Mesenchymal stem cell (in vitro differentiated cells and primary cell): ENCODE data around the gene CACNA1C.

Experiments used
- DNase-seq: peaks from one replicate; pipeline ENCODE4 v3.0.0-alpha.2; 2013
- H2AFZ ChIP-seq: one replicate; pipeline ENCODE4 v1.6.1; 2013; ENCODE audit warnings: low read depth, mild to moderate bottlenecking, control low read depth, inconsistent platforms, low read length, moderate library complexity
- H2AK5ac ChIP-seq: 2 replicates; pipeline ENCODE4 v1.6.1; 2013; ENCODE audit warnings: low read length, moderate library complexity, mild to moderate bottlenecking, inconsistent platforms; ENCODE audit not compliant: severe bottlenecking
- H2BK120ac ChIP-seq: one replicate; pipeline ENCODE4 v1.6.1; 2013; ENCODE audit warnings: low read depth, mild to moderate bottlenecking, inconsistent platforms, low read length, moderate library complexity
- H2BK12ac ChIP-seq, 2 experiments: one replicate each; pipeline ENCODE4 v1.6.1; 2013; ENCODE audit warnings: inconsistent platforms in 2 of 2, low read length in 2 of 2, mild to moderate bottlenecking in 2 of 2, moderate library complexity in 2 of 2, control low read depth in 1 of 2
- H2BK15ac ChIP-seq: one replicate; pipeline ENCODE4 v1.6.1; 2013; ENCODE audit warnings: mild to moderate bottlenecking, low read depth, inconsistent platforms; ENCODE audit not compliant: poor library complexity, severe bottlenecking
- H2BK5ac ChIP-seq: 2 replicates; pipeline ENCODE4 v1.6.1; 2013; ENCODE audit warnings: low read depth, mild to moderate bottlenecking, low read length, control low read depth, inconsistent platforms; ENCODE audit not compliant: poor library complexity, severe bottlenecking
- H3K14ac ChIP-seq, 2 experiments: one replicate each; pipeline ENCODE4 v1.6.1; 2013; ENCODE audit warnings: inconsistent platforms in 2 of 2, low read length in 2 of 2, control low read depth in 1 of 2, mild to moderate bottlenecking in 1 of 2, moderate library complexity in 1 of 2
- H3K18ac ChIP-seq, 2 experiments: one replicate each; pipeline ENCODE4 v1.6.1; 2013; ENCODE audit warnings: inconsistent platforms in 2 of 2, low read length in 2 of 2, control low read depth in 1 of 2, low read depth in 1 of 2, mild to moderate bottlenecking in 1 of 2
- H3K23ac ChIP-seq, 2 experiments: one replicate each; pipeline ENCODE4 v1.6.1; 2013; ENCODE audit warnings: inconsistent platforms in 2 of 2, low read length in 2 of 2, mild to moderate bottlenecking in 2 of 2, moderate library complexity in 2 of 2, control low read depth in 1 of 2
- H3K27ac ChIP-seq: 2 replicates; pipeline ENCODE4 v1.5.1; 2013; ENCODE audit warnings: mild to moderate bottlenecking, moderate library complexity, low read length, control low read depth, inconsistent platforms; ENCODE audit not compliant: poor library complexity, severe bottlenecking
- H3K27me3 ChIP-seq, 2 experiments: 2 replicates each; pipeline versions ENCODE4 v1.6.1 to v1.7.0; 2013; ENCODE audit warnings: low read length in 2 of 2, mild to moderate bottlenecking in 2 of 2, moderate library complexity in 2 of 2, control low read depth in 1 of 2, inconsistent platforms in 1 of 2; ENCODE audit not compliant: control insufficient read depth in 1 of 2, insufficient read depth in 1 of 2
- H3K36me3 ChIP-seq, 2 experiments: 2 replicates each; pipeline versions ENCODE4 v1.6.1 to v1.7.0; 2013; ENCODE audit warnings: low read length in 2 of 2, control low read depth in 1 of 2, inconsistent platforms in 1 of 2, low read depth in 1 of 2, mild to moderate bottlenecking in 1 of 2; ENCODE audit not compliant: insufficient read depth in 2 of 2, control insufficient read depth in 1 of 2
- H3K4ac ChIP-seq, 2 experiments: one replicate each; pipeline ENCODE4 v1.6.1; 2013; ENCODE audit warnings: inconsistent platforms in 2 of 2, low read length in 2 of 2, mild to moderate bottlenecking in 2 of 2, moderate library complexity in 2 of 2, control low read depth in 1 of 2, low read depth in 1 of 2
- H3K4me1 ChIP-seq: 2 replicates; pipeline ENCODE4 v1.6.1; 2013; ENCODE audit warnings: low read depth, low read length, control low read depth; ENCODE audit not compliant: control insufficient read depth, insufficient read depth
- H3K4me2 ChIP-seq: 2 replicates; pipeline ENCODE4 v1.6.1; 2013; ENCODE audit warnings: low read length, mild to moderate bottlenecking, inconsistent platforms; ENCODE audit not compliant: poor library complexity, severe bottlenecking
- H3K4me3 ChIP-seq, 2 experiments: 2 replicates each; pipeline versions ENCODE4 v1.5.1 to v1.7.0; 2013; ENCODE audit warnings: low read length in 2 of 2, mild to moderate bottlenecking in 2 of 2, control low read depth in 1 of 2, low read depth in 1 of 2; ENCODE audit not compliant: insufficient read depth in 1 of 2
- H3K79me1 ChIP-seq: replicated peaks from 2 replicates; pipeline ENCODE4 v1.6.1; 2013; ENCODE audit warnings: mild to moderate bottlenecking, control low read depth, low read length, inconsistent platforms; ENCODE audit not compliant: poor library complexity, severe bottlenecking
- H3K9ac ChIP-seq: 2 replicates; pipeline ENCODE4 v1.7.0; 2013; ENCODE audit warnings: mild to moderate bottlenecking, low read length, moderate library complexity
- H3K9me3 ChIP-seq: 2 replicates; pipeline ENCODE4 v1.7.0; 2013; ENCODE audit warnings: mild to moderate bottlenecking, low read length; ENCODE audit not compliant: control insufficient read depth
- H4K8ac ChIP-seq: one replicate; pipeline ENCODE4 v1.6.1; 2013; ENCODE audit warnings: inconsistent platforms, mild to moderate bottlenecking, low read length, moderate library complexity
- H4K91ac ChIP-seq: one replicate; pipeline ENCODE4 v1.6.1; 2013; ENCODE audit warnings: mild to moderate bottlenecking, low read length, inconsistent platforms
- WGBS: methylation state at CpG from one replicate; pipeline ENCODE4 v1.1.7; 2013; ENCODE audit warnings: mixed read lengths; 5-methylcytosine and 5-hydroxymethylcytosine counted together

CACNA1C gene

GRCh38 chr12:2098852-2099251, 46.1 kb downstream of the CACNA1C start:
- Histone ChIP-seq H3K36me3 (no peaks in the 10 kb centered on the region), H2AK5ac (no peak overlapping the region), H2BK12ac (no peak overlapping the region), H4K8ac (no peak overlapping the region), H3K79me1 (no peaks in the 10 kb centered on the region), H4K91ac (no peak overlapping the region), H3K9ac (no peak overlapping the region), H3K4me2 (no peak overlapping the region), H2BK15ac (no peak overlapping the region), H2BK120ac (no peak overlapping the region), H3K9me3 (no peaks in the 10 kb centered on the region), H3K23ac (no peak overlapping the region), H3K4ac (no peak overlapping the region), H2AFZ (no peak overlapping the region), H3K27me3 (peaks cover 0 to 19% of the 10 kb centered on the region in 2 experiments), H3K4me1 (no peaks in the 10 kb centered on the region), H3K4me3 (no peak overlapping the region), H3K14ac (peak overlapping the region in 1 of 2 experiments; percentile 61), H3K18ac (no peak overlapping the region), H2BK5ac (no peak overlapping the region), H3K27ac (no peak overlapping the region)
- 90% methylated on average over 11 of the region's 11 CpGs for WGBS
- no peak for DNase-seq

DNA sequence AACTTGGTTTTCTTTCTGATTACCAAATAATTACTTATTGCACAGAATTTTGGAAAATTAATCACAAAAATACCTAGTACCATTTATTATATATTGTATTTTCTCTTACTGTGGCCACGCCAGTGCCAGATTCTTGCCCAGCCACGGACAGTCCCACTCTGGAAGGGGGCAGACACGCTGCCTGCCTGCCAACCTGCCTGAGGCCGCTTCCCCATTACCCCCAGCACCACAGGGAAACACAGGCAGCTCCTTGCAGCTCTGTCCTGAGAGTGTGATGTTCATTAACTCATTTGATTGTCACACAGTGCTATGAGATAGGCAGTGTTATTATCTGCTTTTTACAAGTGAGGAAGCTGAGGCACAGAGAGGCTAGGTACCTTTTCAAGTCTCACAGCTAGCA, 46.8 kb downstream of the CACNA1C start:
- Histone ChIP-seq H3K18ac (no peak overlapping the region), H4K8ac (no peak overlapping the region), H2AK5ac (no peak overlapping the region), H2BK15ac (peak overlapping the region; percentile 89), H3K27me3 (peaks cover 0 to 15% of the 10 kb centered on the region in 2 experiments), H3K27ac (no peak overlapping the region), H3K4me1 (no peaks in the 10 kb centered on the region), H2BK5ac (no peak overlapping the region), H3K4me3 (no peak overlapping the region), H3K9ac (no peak overlapping the region), H4K91ac (no peak overlapping the region), H3K23ac (no peak overlapping the region), H2AFZ (no peak overlapping the region), H2BK120ac (no peak overlapping the region), H3K4ac (no peak overlapping the region), H3K9me3 (no peaks in the 10 kb centered on the region), H3K14ac (no peak overlapping the region), H3K4me2 (no peak overlapping the region), H3K79me1 (no peaks in the 10 kb centered on the region), H2BK12ac (no peak overlapping the region), H3K36me3 (no peaks in the 10 kb centered on the region)
- WGBS = 84% methylated on average over 4 of the region's 4 CpGs
- no peak for DNase-seq

GRCh38 chr12:2101359-2101758, 48.6 kb downstream of the CACNA1C start:
- Histone ChIP-seq H3K4me2 (no peak overlapping the region), H3K4me3 (no peak overlapping the region), H2BK15ac (no peak overlapping the region), H3K27ac (no peak overlapping the region), H2BK5ac (no peak overlapping the region), H3K4me1 (no peaks in the 10 kb centered on the region), H3K9me3 (no peaks in the 10 kb centered on the region), H2BK120ac (no peak overlapping the region), H3K9ac (no peak overlapping the region), H4K8ac (no peak overlapping the region), H3K79me1 (no peaks in the 10 kb centered on the region), H3K23ac (no peak overlapping the region), H2BK12ac (no peak overlapping the region), H2AK5ac (no peak overlapping the region), H4K91ac (no peak overlapping the region), H3K18ac (no peak overlapping the region), H3K27me3 (peaks cover 0 to 6% of the 10 kb centered on the region in 2 experiments), H2AFZ (no peak overlapping the region), H3K36me3 (no peaks in the 10 kb centered on the region), H3K4ac (no peak overlapping the region), H3K14ac (no peak overlapping the region)
- WGBS = 89% methylated on average over 16 of the region's 16 CpGs
- DNase-seq = no peak

DNA sequence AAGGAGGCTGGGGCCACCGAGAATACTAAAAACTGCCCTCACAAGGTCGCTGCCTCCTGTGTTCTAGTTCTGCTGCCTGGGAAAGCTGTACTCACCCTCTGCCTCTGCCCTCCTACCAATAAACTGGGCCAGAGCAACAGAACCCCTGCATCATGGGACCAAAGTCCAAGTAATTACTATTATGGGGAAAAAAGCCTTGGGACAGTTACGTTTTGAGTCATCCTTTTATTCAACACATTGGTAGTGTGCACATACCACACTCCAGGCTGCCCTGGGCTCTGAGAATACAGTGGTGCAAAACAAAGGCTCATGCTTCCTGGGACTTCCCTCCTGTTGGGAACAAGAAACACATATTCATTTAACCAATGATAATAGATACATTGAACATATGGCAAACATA, 49.0 kb downstream of the CACNA1C start:
- Histone ChIP-seq H3K14ac (no peak overlapping the region), H2BK15ac (no peak overlapping the region), H2BK120ac (no peak overlapping the region), H4K91ac (no peak overlapping the region), H4K8ac (no peak overlapping the region), H3K27ac (no peak overlapping the region), H3K9ac (no peak overlapping the region), H3K18ac (no peak overlapping the region), H2BK12ac (no peak overlapping the region), H3K4ac (no peak overlapping the region), H3K79me1 (no peaks in the 10 kb centered on the region), H3K4me3 (no peak overlapping the region), H3K36me3 (no peaks in the 10 kb centered on the region), H3K23ac (no peak overlapping the region), H3K9me3 (no peaks in the 10 kb centered on the region), H3K4me1 (no peaks in the 10 kb centered on the region), H3K27me3 (peaks cover 0 to 6% of the 10 kb centered on the region in 2 experiments), H2BK5ac (no peak overlapping the region), H2AFZ (no peak overlapping the region), H3K4me2 (no peak overlapping the region), H2AK5ac (no peak overlapping the region)
- WGBS = 78% methylated on average over 1 of the region's 3 CpGs
- DNase-seq = no peak
